Measurements from ENCODE around the gene NLRP9.
"Not testable (repeated sequence)": the region's sequence is repeated elsewhere in the genome, so short reads cannot be mapped to it uniquely, and the experiment has no call there.

NLRP9 gene

DNA sequence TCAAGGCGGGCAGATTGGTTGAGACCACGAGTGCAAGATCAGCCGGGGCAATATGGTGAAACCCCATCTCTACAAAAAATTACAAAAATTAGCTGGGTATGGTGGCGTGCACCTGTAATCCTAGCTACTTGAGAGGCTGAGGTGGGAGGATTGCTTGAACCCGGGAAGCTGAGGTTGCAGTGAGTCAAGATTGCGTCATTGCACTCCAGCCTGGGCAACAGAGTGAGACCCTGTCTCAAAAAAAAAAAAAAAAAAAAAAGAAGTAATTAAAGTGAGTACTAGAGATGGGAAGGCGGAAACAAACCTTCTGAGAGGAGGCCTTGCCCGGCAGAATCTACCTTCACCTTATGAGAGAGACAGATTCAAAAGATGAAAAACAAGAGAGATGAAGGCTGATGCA lies 14.7 kb downstream of the NLRP9 start:
- Histone ChIP-seq H3K4me1 (ENCODE audit: control insufficient read depth in 2 of 2, insufficient read depth in 1 of 2, low read depth in 1 of 2, low read length in 2 of 2) (no peaks in the 10 kb centered on the region), H2BK5ac (ENCODE audit: low read length) (no peak overlapping the region), H2BK15ac (ENCODE audit: low read length) (no peak overlapping the region), H3K23ac (ENCODE audit: low read depth, low read length, poor library complexity) (no peak overlapping the region), H3K14ac (ENCODE audit: low read length) (no peak overlapping the region), H3K9ac (ENCODE audit: low read depth, low read length, poor library complexity) (no peak overlapping the region), H2AFZ (ENCODE audit: low read length) (no peak overlapping the region), H2AK5ac (ENCODE audit: low read depth, low read length) (no peak overlapping the region), H4K91ac (ENCODE audit: low read depth, low read length, poor library complexity) (no peak overlapping the region), H3K4me3 (ENCODE audit: low read length in 2 of 2) (no peak overlapping the region), H2BK120ac (ENCODE audit: low read depth, low read length) (no peak overlapping the region), H3K4ac (ENCODE audit: low read length) (no peak overlapping the region), H2BK12ac (ENCODE audit: low read length) (no peak overlapping the region), H4K8ac (ENCODE audit: low read depth, low read length) (no peak overlapping the region), H3K4me2 (ENCODE audit: insufficient read depth, low read length, poor library complexity, severe bottlenecking) (no peak overlapping the region), H3K36me3 (replicated peaks in 1 of 2; ENCODE audit: control insufficient read depth in 2 of 2, insufficient read depth in 2 of 2, low read length in 2 of 2) (no peaks in the 10 kb centered on the region), H3K79me1 (ENCODE audit: low read depth, low read length) (no peaks in the 10 kb centered on the region), H3K9me3 (replicated peaks in 1 of 2; ENCODE audit: control insufficient read depth in 2 of 2, insufficient read depth in 1 of 2, low read depth in 1 of 2, low read length in 2 of 2) (peaks cover 0 to 9% of the 10 kb centered on the region in 2 donors), H3K27ac (replicated peaks; ENCODE audit: low read length) (no peak overlapping the region), H3K18ac (ENCODE audit: low read length) (no peak overlapping the region), H3K27me3 (ENCODE audit: control insufficient read depth in 3 of 3, insufficient read depth in 3 of 3, low read depth in 1 of 3, low read length in 3 of 3) (peaks cover 0 to 11% (median 0%) of the 10 kb centered on the region in 3 experiments)
- no CpG with 5 or more reads among the region's 8 CpGs for WGBS, 2 donors (ENCODE audit: extremely low coverage in 2 of 2, insufficient read length in 2 of 2, insufficient replicate concordance in 1 of 2)
- DNase-seq (ENCODE audit: low spot score) = no peak

DNA sequence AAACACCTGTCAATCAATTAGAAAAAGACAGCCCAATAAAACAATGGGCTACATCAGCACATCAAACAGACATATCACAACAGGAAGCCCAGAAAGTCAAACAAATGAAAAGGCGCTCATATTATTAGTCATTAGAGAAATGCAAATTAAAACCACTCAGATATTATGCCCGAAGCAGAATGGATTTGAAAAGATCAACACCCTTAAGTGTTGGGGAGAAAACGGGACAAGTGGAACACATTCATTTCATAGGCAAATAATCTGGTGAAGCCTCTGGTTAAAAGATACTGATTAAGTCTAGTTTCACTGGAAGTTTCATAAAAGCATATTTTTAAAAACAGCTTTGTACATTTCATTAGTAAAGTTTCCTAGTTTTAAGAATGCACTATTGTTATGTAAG lies 17.4 kb downstream of the NLRP9 start:
- Histone ChIP-seq H2AFZ (ENCODE audit: low read length) (no peak overlapping the region), H3K27me3 (ENCODE audit: control insufficient read depth in 3 of 3, insufficient read depth in 3 of 3, low read depth in 1 of 3, low read length in 3 of 3) (peaks cover 0 to 14% (median 0%) of the 10 kb centered on the region in 3 experiments), H4K91ac (ENCODE audit: low read depth, low read length, poor library complexity) (no peak overlapping the region), H3K14ac (ENCODE audit: low read length) (no peak overlapping the region), H3K23ac (ENCODE audit: low read depth, low read length, poor library complexity) (no peak overlapping the region), H3K18ac (ENCODE audit: low read length) (no peak overlapping the region), H2AK5ac (ENCODE audit: low read depth, low read length) (no peak overlapping the region), H3K9ac (ENCODE audit: low read depth, low read length, poor library complexity) (no peak overlapping the region), H3K79me1 (ENCODE audit: low read depth, low read length) (no peaks in the 10 kb centered on the region), H3K27ac (replicated peaks; ENCODE audit: low read length) (no peak overlapping the region), H2BK5ac (ENCODE audit: low read length) (no peak overlapping the region), H3K4ac (ENCODE audit: low read length) (no peak overlapping the region), H3K4me2 (ENCODE audit: insufficient read depth, low read length, poor library complexity, severe bottlenecking) (no peak overlapping the region), H2BK15ac (ENCODE audit: low read length) (no peak overlapping the region), H3K4me3 (ENCODE audit: low read length in 2 of 2) (no peak overlapping the region), H3K36me3 (replicated peaks in 1 of 2; ENCODE audit: control insufficient read depth in 2 of 2, insufficient read depth in 2 of 2, low read length in 2 of 2) (no peaks in the 10 kb centered on the region), H3K9me3 (replicated peaks in 1 of 2; ENCODE audit: control insufficient read depth in 2 of 2, insufficient read depth in 1 of 2, low read depth in 1 of 2, low read length in 2 of 2) (peaks cover 0 to 14% of the 10 kb centered on the region in 2 donors), H2BK12ac (ENCODE audit: low read length) (no peak overlapping the region), H2BK120ac (ENCODE audit: low read depth, low read length) (no peak overlapping the region), H4K8ac (ENCODE audit: low read depth, low read length) (no peak overlapping the region), H3K4me1 (ENCODE audit: control insufficient read depth in 2 of 2, insufficient read depth in 1 of 2, low read depth in 1 of 2, low read length in 2 of 2) (no peaks in the 10 kb centered on the region)
- DNase-seq (ENCODE audit: low spot score) = no peak
- no CpG with 5 or more reads among the region's 3 CpGs for WGBS, 2 donors (ENCODE audit: extremely low coverage in 2 of 2, insufficient read length in 2 of 2, insufficient replicate concordance in 1 of 2)

DNA sequence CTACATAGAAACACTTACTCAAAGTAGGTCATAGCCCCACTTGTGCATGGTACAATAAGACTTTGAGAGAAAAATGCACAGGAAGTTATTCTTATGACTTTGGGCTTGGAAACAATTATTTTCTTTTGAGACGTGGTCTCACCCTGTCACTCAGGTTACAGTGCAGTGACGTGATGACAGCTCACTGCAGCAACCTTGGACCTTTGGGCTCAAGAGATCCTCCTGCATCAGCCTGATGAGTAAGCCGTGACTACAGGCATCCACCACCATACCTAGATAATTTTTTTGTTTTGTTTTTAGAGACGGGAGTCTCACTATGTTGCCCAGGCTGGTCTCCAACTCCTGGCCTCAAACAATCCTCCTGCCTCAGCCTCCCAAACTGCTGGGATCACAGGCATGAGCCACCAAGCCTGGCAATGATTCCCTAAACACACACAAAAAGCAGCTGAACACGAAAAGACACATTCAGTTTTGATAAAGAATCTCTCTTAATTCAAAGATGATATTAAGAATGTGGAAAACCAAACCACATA lies 17.9 kb downstream of the NLRP9 start:
- Histone ChIP-seq H3K4me3 (ENCODE audit: low read length in 2 of 2) (no peak overlapping the region), H3K9me3 (replicated peaks in 1 of 2; ENCODE audit: control insufficient read depth in 2 of 2, insufficient read depth in 1 of 2, low read depth in 1 of 2, low read length in 2 of 2) (peaks cover 0 to 12% of the 10 kb centered on the region in 2 donors), H3K14ac (ENCODE audit: low read length) (no peak overlapping the region), H3K9ac (ENCODE audit: low read depth, low read length, poor library complexity) (no peak overlapping the region), H3K79me1 (ENCODE audit: low read depth, low read length) (no peaks in the 10 kb centered on the region), H4K91ac (ENCODE audit: low read depth, low read length, poor library complexity) (no peak overlapping the region), H2BK12ac (ENCODE audit: low read length) (no peak overlapping the region), H2BK120ac (ENCODE audit: low read depth, low read length) (no peak overlapping the region), H3K36me3 (replicated peaks in 1 of 2; ENCODE audit: control insufficient read depth in 2 of 2, insufficient read depth in 2 of 2, low read length in 2 of 2) (no peaks in the 10 kb centered on the region), H3K27me3 (ENCODE audit: control insufficient read depth in 3 of 3, insufficient read depth in 3 of 3, low read depth in 1 of 3, low read length in 3 of 3) (peaks cover 0 to 10% (median 0%) of the 10 kb centered on the region in 3 experiments), H3K4me1 (ENCODE audit: control insufficient read depth in 2 of 2, insufficient read depth in 1 of 2, low read depth in 1 of 2, low read length in 2 of 2) (no peaks in the 10 kb centered on the region), H3K18ac (ENCODE audit: low read length) (no peak overlapping the region), H2AK5ac (ENCODE audit: low read depth, low read length) (no peak overlapping the region), H3K27ac (replicated peaks; ENCODE audit: low read length) (no peak overlapping the region), H2AFZ (ENCODE audit: low read length) (no peak overlapping the region), H2BK5ac (ENCODE audit: low read length) (no peak overlapping the region), H2BK15ac (ENCODE audit: low read length) (no peak overlapping the region), H3K4ac (ENCODE audit: low read length) (no peak overlapping the region), H4K8ac (ENCODE audit: low read depth, low read length) (no peak overlapping the region), H3K4me2 (ENCODE audit: insufficient read depth, low read length, poor library complexity, severe bottlenecking) (no peak overlapping the region), H3K23ac (ENCODE audit: low read depth, low read length, poor library complexity) (no peak overlapping the region)
- no peak for DNase-seq (ENCODE audit: low spot score)
- WGBS, 2 donors (ENCODE audit: extremely low coverage in 2 of 2, insufficient read length in 2 of 2, insufficient replicate concordance in 1 of 2) = no CpG with 5 or more reads among the region's 5 CpGs

DNA sequence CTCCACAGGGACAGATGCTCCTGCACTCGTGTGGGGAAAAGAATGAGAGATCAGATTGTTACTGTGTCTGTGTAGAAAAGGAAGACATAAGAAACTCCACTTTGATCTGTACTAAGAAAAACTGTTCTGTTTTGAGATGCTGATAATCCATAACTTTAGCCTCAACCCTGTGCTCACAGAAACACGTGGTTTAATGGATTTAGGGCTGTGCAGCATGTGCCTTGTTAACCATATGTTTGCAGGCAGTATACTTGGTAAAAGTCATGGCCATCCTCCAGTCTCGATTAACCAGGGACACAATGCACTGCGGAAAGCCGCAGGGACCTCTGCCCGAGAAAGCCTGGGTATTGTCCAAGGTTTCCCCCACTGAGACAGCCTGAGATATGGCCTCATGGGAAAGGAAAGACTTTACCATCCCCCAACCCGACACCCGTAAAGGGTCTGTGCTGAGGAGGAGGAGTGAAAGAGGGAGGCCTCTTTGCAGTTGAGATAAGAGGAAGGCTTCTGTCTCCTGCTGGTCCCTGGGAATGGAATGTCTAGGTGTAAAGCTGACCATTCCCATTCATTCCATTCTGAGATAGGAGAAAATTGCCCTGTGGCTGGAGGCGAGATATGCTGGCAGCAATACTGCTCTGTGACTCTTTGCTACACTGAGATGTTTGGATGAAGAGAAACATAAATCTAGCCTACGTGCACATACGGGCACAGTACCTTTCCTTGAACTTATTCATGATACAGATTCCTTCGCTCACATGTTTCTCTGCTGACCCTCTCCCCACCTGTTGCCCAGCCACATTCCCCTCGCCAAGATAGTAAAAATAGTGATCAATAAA lies 20.1 kb downstream of the NLRP9 start:
- not testable (repeated sequence) for H2BK5ac ChIP-seq (ENCODE audit: low read length); H3K18ac ChIP-seq (ENCODE audit: low read length); H3K4me1 ChIP-seq (ENCODE audit: control insufficient read depth in 2 of 2, insufficient read depth in 1 of 2, low read depth in 1 of 2, low read length in 2 of 2); H4K8ac ChIP-seq (ENCODE audit: low read depth, low read length); H4K91ac ChIP-seq (ENCODE audit: low read depth, low read length, poor library complexity); H2BK15ac ChIP-seq (ENCODE audit: low read length); H2AFZ ChIP-seq (ENCODE audit: low read length); H3K14ac ChIP-seq (ENCODE audit: low read length); H2AK5ac ChIP-seq (ENCODE audit: low read depth, low read length); H2BK12ac ChIP-seq (ENCODE audit: low read length); DNase-seq (ENCODE audit: low spot score); H3K23ac ChIP-seq (ENCODE audit: low read depth, low read length, poor library complexity); H3K27me3 ChIP-seq (ENCODE audit: control insufficient read depth in 3 of 3, insufficient read depth in 3 of 3, low read depth in 1 of 3, low read length in 3 of 3); H3K4me3 ChIP-seq (ENCODE audit: low read length in 2 of 2); H3K79me1 ChIP-seq (ENCODE audit: low read depth, low read length); H3K4ac ChIP-seq (ENCODE audit: low read length); H3K9ac ChIP-seq (ENCODE audit: low read depth, low read length, poor library complexity); H2BK120ac ChIP-seq (ENCODE audit: low read depth, low read length); H3K4me2 ChIP-seq (ENCODE audit: insufficient read depth, low read length, poor library complexity, severe bottlenecking); H3K27ac ChIP-seq (replicated peaks; ENCODE audit: low read length); H3K36me3 ChIP-seq (replicated peaks in 1 of 2; ENCODE audit: control insufficient read depth in 2 of 2, insufficient read depth in 2 of 2, low read length in 2 of 2)
- H3K9me3 ChIP-seq (replicated peaks in 1 of 2; ENCODE audit: control insufficient read depth in 2 of 2, insufficient read depth in 1 of 2, low read depth in 1 of 2, low read length in 2 of 2) = peaks cover 0 to 21% of the 10 kb centered on the region in 2 donors
- WGBS, 2 donors (ENCODE audit: extremely low coverage in 2 of 2, insufficient read length in 2 of 2, insufficient replicate concordance in 1 of 2) = no CpG with 5 or more reads among the region's 13 CpGs
